K562 (cell line): ENCODE measurements around the gene NUP133. TPM values are rescaled to one million over a fixed set of nuclear protein-coding genes. Genes with fewer than 3 reads are reported as not detected.

Experiments used
- BHLHE40 ChIP-seq: IDR thresholded peaks from 2 replicates; pipeline ENCODE4 v1.6.1; 2011; ENCODE audit warnings: low read length, improper control_type of control experiment
- CCNT2 ChIP-seq: IDR thresholded peaks from 2 replicates; pipeline ENCODE4 v1.6.1; 2011; ENCODE audit warnings: borderline replicate concordance, low read depth, mild to moderate bottlenecking, moderate library complexity, mixed read lengths, low read length; ENCODE audit not compliant: insufficient read length; ENCODE audit errors: extremely low read depth
- CHD1 ChIP-seq: fragments of 200-600 bp; sonication (generic); IDR thresholded peaks from one replicate; pipeline ENCODE4 v1.6.1; 2012; ENCODE audit warnings: mild to moderate bottlenecking, moderate library complexity, low read length, inconsistent platforms
- CLOCK ChIP-seq: fragments of 250-450 bp; sonication (Bioruptor Pico); IDR thresholded peaks from 2 replicates; pipeline ENCODE4 v1.4.0; 2020; ENCODE audit warnings: mild to moderate bottlenecking, moderate library complexity, borderline replicate concordance
- FOXP1 ChIP-seq: sonication (generic); formaldehyde crosslinking; IDR thresholded peaks from 2 replicates; pipeline ENCODE4 v1.8.0; 2022; ENCODE audit warnings: mild to moderate bottlenecking, missing genetic modification reagents
- GTF2A2 ChIP-seq: IDR thresholded peaks from 2 replicates; pipeline ENCODE4 v1.6.1; 2016; ENCODE audit warnings: mild to moderate bottlenecking, missing genetic modification characterization, missing compliant biosample characterization
- GTF2F1 ChIP-seq: IDR thresholded peaks from 2 replicates; pipeline ENCODE4 v1.6.1; 2011; ENCODE audit warnings: low read depth, low read length, improper control_type of control experiment
- IFI16 ChIP-seq: fragments of 250-450 bp; sonication (Bioruptor Pico); IDR thresholded peaks from 2 replicates; pipeline ENCODE4 v2.1.2; 2022; ENCODE audit warnings: mild to moderate bottlenecking, inconsistent platforms
- IRF9 ChIP-seq: fragments of 450-650 bp; IDR thresholded peaks from 2 replicates; pipeline ENCODE4 v1.6.1; 2016; ENCODE audit warnings: missing biosample characterization, missing genetic modification characterization
- RBBP5 ChIP-seq: fragments of 200-600 bp; sonication (generic); IDR thresholded peaks from 2 replicates; pipeline ENCODE4 v1.6.1; 2012; ENCODE audit warnings: borderline replicate concordance, mild to moderate bottlenecking, low read length, control low read depth, inconsistent platforms; ENCODE audit not compliant: insufficient read depth, poor library complexity, severe bottlenecking
- RHOXF2B ChIP-seq: fragments of 250-450 bp; sonication (Bioruptor Pico); conservative IDR thresholded peaks from 2 replicates; pipeline ENCODE4 v1.5.1; 2021
- SMARCA5 ChIP-seq: fragments of 450-650 bp; IDR thresholded peaks from 2 replicates; pipeline ENCODE4 v1.6.1; 2016
- TAF9B ChIP-seq: fragments of 450-650 bp; IDR thresholded peaks from 2 replicates; pipeline ENCODE4 v1.6.1; 2018; ENCODE audit warnings: mild to moderate bottlenecking; ENCODE audit not compliant: partially characterized antibody
- ZBTB17 ChIP-seq: fragments of 450-650 bp; formaldehyde crosslinking; IDR thresholded peaks from 2 replicates; pipeline ENCODE4 v1.4.0; 2020; ENCODE audit warnings: mild to moderate bottlenecking
- ZNF431 ChIP-seq: sonication (generic); formaldehyde crosslinking; IDR thresholded peaks from 2 replicates; pipeline ENCODE4 v1.8.0; 2022; ENCODE audit warnings: mild to moderate bottlenecking, missing genetic modification reagents
- ZNF717 ChIP-seq: fragments of 250-450 bp; sonication (Bioruptor Pico); IDR thresholded peaks from 2 replicates; pipeline ENCODE4 v1.5.0; 2021
- polyA plus RNA-seq, 8 experiments: library from polyadenylated mRNA; depleted of rRNA in 4 of 8; stranded (reverse) in 5 of 8; unstranded in 3 of 8; fragments of >200 nt; fragmentation: Nextera tagmentation in 2 of 8; fragmentation: Illumina TruSeq in 1 of 8; extraction: Ambion mirVana in 2 of 8; extraction: Trizol in 1 of 8; gene quantifications; 2 replicates each; pipeline versions ENCODE4 v1.2.1 to v1.2.3, GENCODE V29; 2011 to 2014; ENCODE audit warnings: inconsistent platforms in 1 of 8, missing spikeins in 1 of 8
- total RNA-seq, 7 experiments: library from RNA; depleted of rRNA in 6 of 7; stranded (reverse); fragments of >200 nt in 6 of 7; fragmentation: Illumina TruSeq in 2 of 7; extraction: Trizol in 2 of 7; gene quantifications; 2 replicates each; pipeline versions ENCODE4 v1.2.1 to v1.2.3, GENCODE V29; 2011 to 2021; ENCODE audit warnings: low replicate concordance in 1 of 7
- TF ChIP-seq, protein P1 (sequence below): fragments of 250-450 bp; sonication (Bioruptor Pico); IDR thresholded peaks from 2 replicates; pipeline ENCODE4 v1.4.0; 2020; ENCODE audit warnings: mild to moderate bottlenecking, moderate library complexity

The NUP133 gene
- total and polyA plus RNA-seq, 9 of the 15 experiments (the other 6 are each of a cell fraction or from before 2014, with no cell fraction given): 21.7 to 85.1 (median 61.3) TPM

- TF ChIP-seq ZBTB17 (CRISPR knock-in tag): peak; percentile 20; the same call in 1 of the 2 replicates
- TF ChIP-seq IRF9: no peak
- TF ChIP-seq BHLHE40: no peak
- no peak for TF ChIP-seq FOXP1 (CRISPR knock-in tag)
- no peak for TF ChIP-seq SMARCA5
- no peak for TF ChIP-seq ZNF431 (CRISPR knock-in tag)
- no peak for TF ChIP-seq CLOCK
- no peak for TF ChIP-seq TAF9B
- TF ChIP-seq IFI16 (CRISPR knock-in tag): no peak
- no peak for TF ChIP-seq GTF2A2 (tag)
- no peak for TF ChIP-seq CCNT2
- TF ChIP-seq, protein P1, sequence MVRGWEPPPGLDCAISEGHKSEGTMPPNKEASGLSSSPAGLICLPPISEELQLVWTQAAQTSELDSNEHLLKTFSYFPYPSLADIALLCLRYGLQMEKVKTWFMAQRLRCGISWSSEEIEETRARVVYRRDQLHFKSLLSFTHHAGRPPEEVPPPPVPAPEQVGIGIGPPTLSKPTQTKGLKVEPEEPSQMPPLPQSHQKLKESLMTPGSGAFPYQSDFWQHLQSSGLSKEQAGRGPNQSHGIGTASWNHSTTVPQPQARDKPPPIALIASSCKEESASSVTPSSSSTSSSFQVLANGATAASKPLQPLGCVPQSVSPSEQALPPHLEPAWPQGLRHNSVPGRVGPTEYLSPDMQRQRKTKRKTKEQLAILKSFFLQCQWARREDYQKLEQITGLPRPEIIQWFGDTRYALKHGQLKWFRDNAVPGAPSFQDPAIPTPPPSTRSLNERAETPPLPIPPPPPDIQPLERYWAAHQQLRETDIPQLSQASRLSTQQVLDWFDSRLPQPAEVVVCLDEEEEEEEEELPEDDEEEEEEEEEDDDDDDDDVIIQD: no peak
- no peak for TF ChIP-seq CHD1
- no peak for TF ChIP-seq RHOXF2B (CRISPR knock-in tag)
- TF ChIP-seq ZNF717 (CRISPR knock-in tag): no peak
- TF ChIP-seq RBBP5: no peak
- TF ChIP-seq GTF2F1: no peak
These were observed 60.3 kb downstream of the NUP133 start (continued) for GRCh38 chr1:229447809-229448252.
